ENCODE results near the gene MUC2.

MUC2 gene

DNA sequence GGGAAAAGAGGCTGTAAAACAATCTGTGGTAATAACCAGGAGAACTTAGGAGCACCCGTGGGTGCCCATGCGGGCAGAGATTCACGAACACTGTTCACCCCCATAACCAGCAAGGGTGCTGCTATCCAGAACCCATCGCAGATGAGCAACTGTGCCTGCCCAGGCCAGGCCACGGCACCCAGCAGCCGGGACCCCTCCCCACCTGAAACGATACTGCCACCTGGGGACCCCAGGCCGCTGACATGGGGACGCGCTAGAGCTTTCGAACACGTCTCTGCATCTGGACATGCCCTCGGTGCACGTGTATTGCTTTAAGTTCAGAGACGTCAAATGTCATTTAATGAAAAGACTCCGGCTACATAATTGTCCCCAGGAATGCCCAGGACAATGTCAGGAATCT lies 14.3 kb upstream of the MUC2 start:
- Histone ChIP-seq H3K9me3 (ENCODE audit: control extremely low read depth in 1 of 5, control insufficient read depth in 4 of 5, insufficient read depth in 2 of 5, low read depth in 1 of 5, low read length in 4 of 5) (peaks cover 0 to 7% (median 4%) of the 10 kb centered on the region in 5 experiments), H3K27me3 (replicated peaks in 2 of 5; ENCODE audit: control insufficient read depth in 4 of 5, insufficient read depth in 5 of 5, low read length in 4 of 5) (peaks cover 0 to 9% (median 7%) of the 10 kb centered on the region in 5 experiments), H3K27ac (ENCODE audit: insufficient read depth in 1 of 2, low read depth in 1 of 2, low read length in 2 of 2, poor library complexity in 1 of 2, severe bottlenecking in 2 of 2) (no peak overlapping the region), H3K4me1 (ENCODE audit: control extremely low read depth in 1 of 4, control insufficient read depth in 4 of 4, insufficient read depth in 4 of 4, low read length in 3 of 4) (peaks cover 0 to 3% (median 0%) of the 10 kb centered on the region in 4 experiments), H3K36me3 (ENCODE audit: control insufficient read depth in 4 of 4, insufficient read depth in 4 of 4, low read length in 3 of 4) (no peaks in the 10 kb centered on the region), H3K4me3 (ENCODE audit: control insufficient read depth in 1 of 7, extremely low read depth in 1 of 7, insufficient read depth in 4 of 7, low read depth in 2 of 7, low read length in 6 of 7) (no peak overlapping the region)
- ChIA-PET CTCF (no interaction called here), POLR2A (no interaction called here)
- WGBS (ENCODE audit: insufficient coverage), result 95% methylated on average over 13 of the region's 16 CpGs
- no peak for DNase-seq

DNA sequence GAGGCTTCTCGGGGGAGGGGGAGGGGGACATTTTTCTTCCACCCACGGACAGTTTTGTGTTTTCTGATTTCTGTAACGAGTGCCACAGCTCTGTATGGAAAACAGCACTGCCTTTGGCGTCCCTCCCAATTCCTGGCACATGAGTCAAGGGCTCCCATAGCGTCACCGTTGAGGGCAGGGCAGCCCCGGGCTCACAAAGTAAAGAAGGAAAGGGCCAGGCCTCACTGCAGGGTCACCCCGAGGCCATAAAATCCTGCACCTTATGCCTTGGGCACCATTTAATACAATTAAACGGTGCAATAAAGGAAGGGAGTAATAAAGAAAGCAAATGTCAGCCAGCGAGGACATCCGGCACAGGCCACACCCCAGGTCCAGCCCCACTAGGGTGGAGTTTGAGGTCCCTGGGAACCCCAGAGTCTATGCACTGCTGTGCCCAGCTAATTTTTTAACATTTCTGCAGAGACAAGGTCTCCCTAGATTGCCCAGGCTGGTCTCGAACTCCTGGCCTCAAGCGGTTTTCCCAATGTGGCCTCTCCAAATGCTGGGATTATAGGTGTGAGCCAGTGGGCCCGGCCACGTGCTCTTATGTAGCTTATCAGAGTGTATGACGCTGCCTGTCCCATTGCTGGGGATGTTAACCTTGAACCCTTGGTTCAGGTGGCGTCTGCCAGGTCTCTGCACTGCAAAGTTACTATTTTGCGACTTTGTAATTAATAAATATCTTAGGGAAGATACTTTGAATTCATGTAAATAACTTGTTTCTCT lies 13.6 kb upstream of the MUC2 start:
- no peak for DNase-seq
- peaks cover 0 to 3% (median 0%) of the 10 kb centered on the region in 4 experiments for H3K4me1 ChIP-seq (ENCODE audit: control extremely low read depth in 1 of 4, control insufficient read depth in 4 of 4, insufficient read depth in 4 of 4, low read length in 3 of 4)
- 86% methylated on average over 15 of the region's 18 CpGs for WGBS (ENCODE audit: insufficient coverage)
- ChIA-PET CTCF (interaction anchor here (0.9 kb wide), 1 partner anchor 210 kb away, joined by 3 read pairs; no protein-coding TSS in a partner anchor), POLR2A (no interaction called here)
- H3K36me3 ChIP-seq (ENCODE audit: control insufficient read depth in 4 of 4, insufficient read depth in 4 of 4, low read length in 3 of 4), result no peaks in the 10 kb centered on the region
- H3K27ac ChIP-seq (ENCODE audit: insufficient read depth in 1 of 2, low read depth in 1 of 2, low read length in 2 of 2, poor library complexity in 1 of 2, severe bottlenecking in 2 of 2), result no peak overlapping the region
- peaks cover 0 to 7% (median 4%) of the 10 kb centered on the region in 5 experiments for H3K9me3 ChIP-seq (ENCODE audit: control extremely low read depth in 1 of 5, control insufficient read depth in 4 of 5, insufficient read depth in 2 of 5, low read depth in 1 of 5, low read length in 4 of 5)
- no peak overlapping the region for H3K4me3 ChIP-seq (ENCODE audit: control insufficient read depth in 1 of 7, extremely low read depth in 1 of 7, insufficient read depth in 4 of 7, low read depth in 2 of 7, low read length in 6 of 7)
- H3K27me3 ChIP-seq (replicated peaks in 2 of 5; ENCODE audit: control insufficient read depth in 4 of 5, insufficient read depth in 5 of 5, low read length in 4 of 5), result peaks cover 0 to 9% (median 7%) of the 10 kb centered on the region in 5 experiments

DNA sequence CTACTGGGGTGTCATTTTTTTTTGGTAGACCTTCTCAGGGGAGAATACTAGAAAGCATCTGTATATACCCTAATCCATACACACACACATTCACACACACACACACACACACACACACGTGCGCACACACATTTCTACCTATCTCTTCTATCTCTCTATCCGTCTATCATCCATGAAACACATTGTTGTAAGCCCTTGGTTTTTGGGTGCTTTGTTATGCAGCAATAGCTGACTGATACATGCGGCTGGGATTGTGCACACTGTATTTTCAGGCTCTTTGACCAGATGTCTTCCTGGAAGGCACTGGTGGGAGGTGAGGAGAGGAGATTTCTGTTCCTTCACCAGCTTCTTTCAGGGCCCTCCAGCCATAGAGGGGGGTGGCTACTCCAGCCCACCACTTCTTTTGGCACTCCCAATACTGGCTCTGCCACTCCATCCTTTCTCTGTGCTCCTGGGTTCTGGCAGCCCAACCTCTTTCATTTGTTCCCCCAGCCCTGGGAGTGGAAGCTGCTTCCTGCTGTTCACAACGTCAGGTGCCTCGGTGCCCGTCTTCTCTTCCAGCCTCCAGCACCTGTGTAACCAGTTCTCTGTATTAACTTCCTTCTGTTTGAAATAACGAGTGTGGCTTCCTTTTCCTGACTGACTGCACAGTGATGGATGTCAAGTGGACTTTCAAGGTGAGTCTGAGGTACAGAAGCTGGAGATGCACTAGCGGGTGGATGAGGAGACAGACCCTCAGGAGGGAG lies 12.4 kb upstream of the MUC2 start:
- CTCF ChIA-PET, result interaction anchor here (0.9 kb wide), 2 partner anchors 12 to 211 kb away, joined by 3 read pairs; no protein-coding TSS in a partner anchor
- H3K4me1 ChIP-seq (ENCODE audit: control extremely low read depth in 1 of 4, control insufficient read depth in 4 of 4, insufficient read depth in 4 of 4, low read length in 3 of 4), result peaks cover 0 to 3% (median 0%) of the 10 kb centered on the region in 4 experiments
- POLR2A ChIA-PET, result no interaction called here
- no peaks in the 10 kb centered on the region for H3K36me3 ChIP-seq (ENCODE audit: control insufficient read depth in 4 of 4, insufficient read depth in 4 of 4, low read length in 3 of 4)
- H3K27ac ChIP-seq (ENCODE audit: insufficient read depth in 1 of 2, low read depth in 1 of 2, low read length in 2 of 2, poor library complexity in 1 of 2, severe bottlenecking in 2 of 2), result no peak overlapping the region
- H3K27me3 ChIP-seq (replicated peaks in 2 of 5; ENCODE audit: control insufficient read depth in 4 of 5, insufficient read depth in 5 of 5, low read length in 4 of 5), result peaks cover 0 to 9% (median 7%) of the 10 kb centered on the region in 5 experiments
- H3K9me3 ChIP-seq (ENCODE audit: control extremely low read depth in 1 of 5, control insufficient read depth in 4 of 5, insufficient read depth in 2 of 5, low read depth in 1 of 5, low read length in 4 of 5), result peaks cover 0 to 7% (median 4%) of the 10 kb centered on the region in 5 experiments
- WGBS (ENCODE audit: insufficient coverage), result 21% methylated on average over 5 of the region's 9 CpGs
- no peak overlapping the region for H3K4me3 ChIP-seq (ENCODE audit: control insufficient read depth in 1 of 7, extremely low read depth in 1 of 7, insufficient read depth in 4 of 7, low read depth in 2 of 7, low read length in 6 of 7)
- no peak for DNase-seq

DNA sequence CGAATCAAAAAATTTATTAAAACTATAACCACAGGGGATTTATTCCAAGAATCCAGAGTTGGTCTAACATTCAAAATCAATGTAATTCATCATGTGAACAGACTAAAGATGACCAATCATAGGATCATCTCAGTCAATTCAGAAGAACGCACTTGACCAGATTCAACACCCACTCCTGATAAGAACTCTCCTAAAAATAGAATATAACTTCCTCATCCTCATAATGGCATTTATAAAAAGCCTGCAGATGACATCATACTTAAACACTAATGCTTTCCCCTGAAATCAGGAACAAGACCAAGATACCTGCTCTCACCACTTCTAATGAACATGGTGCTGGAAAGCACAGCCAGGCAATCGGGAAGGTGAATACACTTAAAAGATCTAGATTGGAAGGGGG lies 10.5 kb upstream of the MUC2 start:
- no peaks in the 10 kb centered on the region for H3K36me3 ChIP-seq (ENCODE audit: control insufficient read depth in 4 of 4, insufficient read depth in 4 of 4, low read length in 3 of 4)
- H3K27ac ChIP-seq (ENCODE audit: insufficient read depth in 1 of 2, low read depth in 1 of 2, low read length in 2 of 2, poor library complexity in 1 of 2, severe bottlenecking in 2 of 2), result no peak overlapping the region
- no peak overlapping the region for H3K4me3 ChIP-seq (ENCODE audit: control insufficient read depth in 1 of 7, extremely low read depth in 1 of 7, insufficient read depth in 4 of 7, low read depth in 2 of 7, low read length in 6 of 7)
- 13% methylated on average over 1 of the region's 3 CpGs for WGBS (ENCODE audit: insufficient coverage)
- H3K9me3 ChIP-seq (ENCODE audit: control extremely low read depth in 1 of 5, control insufficient read depth in 4 of 5, insufficient read depth in 2 of 5, low read depth in 1 of 5, low read length in 4 of 5), result peaks cover 0 to 7% (median 4%) of the 10 kb centered on the region in 5 experiments
- peaks cover 0 to 17% (median 7%) of the 10 kb centered on the region in 5 experiments for H3K27me3 ChIP-seq (replicated peaks in 2 of 5; ENCODE audit: control insufficient read depth in 4 of 5, insufficient read depth in 5 of 5, low read length in 4 of 5)
- peaks cover 0 to 3% (median 0%) of the 10 kb centered on the region in 4 experiments for H3K4me1 ChIP-seq (ENCODE audit: control extremely low read depth in 1 of 4, control insufficient read depth in 4 of 4, insufficient read depth in 4 of 4, low read length in 3 of 4)
- CTCF ChIA-PET, result no interaction called here
- POLR2A ChIA-PET, result no interaction called here
- DNase-seq, result peak; percentile 14 to 59 (median 42)

DNA sequence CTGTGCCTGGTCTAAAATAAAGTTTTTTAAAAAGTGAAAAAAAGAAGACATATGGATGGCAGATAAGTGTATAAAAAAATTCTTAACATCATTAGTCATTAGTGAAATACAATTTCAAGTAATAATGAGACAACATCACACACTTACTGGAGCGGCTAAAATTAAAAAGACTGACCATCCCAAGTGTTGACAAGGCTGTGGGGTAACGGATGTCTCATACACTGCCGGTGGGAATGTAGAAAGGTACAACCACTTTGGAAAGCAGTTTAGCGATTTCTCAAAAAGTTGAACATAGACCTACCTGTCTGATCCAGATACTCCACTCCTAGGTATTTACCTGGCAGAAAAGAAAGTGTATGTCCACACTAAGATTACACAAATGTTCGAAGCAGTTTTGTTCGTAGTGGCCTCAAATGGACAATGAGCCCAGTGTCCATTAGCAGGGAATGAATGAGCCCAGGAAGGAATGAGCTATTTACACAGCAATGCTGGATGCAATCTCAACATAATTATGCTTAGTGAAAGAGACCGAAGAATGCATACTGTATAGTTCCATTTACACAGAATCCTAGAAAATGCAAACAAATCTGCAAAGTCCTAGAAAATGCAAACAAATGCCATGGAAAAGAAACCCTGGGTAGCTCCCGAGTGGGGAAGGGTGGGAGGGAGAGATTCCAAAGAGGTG lies 6.7 kb upstream of the MUC2 start:
- no peak overlapping the region for H3K27ac ChIP-seq (ENCODE audit: insufficient read depth in 1 of 2, low read depth in 1 of 2, low read length in 2 of 2, poor library complexity in 1 of 2, severe bottlenecking in 2 of 2)
- peaks cover 0 to 8% (median 3%) of the 10 kb centered on the region in 5 experiments for H3K27me3 ChIP-seq (replicated peaks in 2 of 5; ENCODE audit: control insufficient read depth in 4 of 5, insufficient read depth in 5 of 5, low read length in 4 of 5)
- POLR2A ChIA-PET, result no interaction called here
- 87% methylated on average over 5 of the region's 8 CpGs for WGBS (ENCODE audit: insufficient coverage)
- H3K4me1 ChIP-seq (ENCODE audit: control extremely low read depth in 1 of 4, control insufficient read depth in 4 of 4, insufficient read depth in 4 of 4, low read length in 3 of 4), result peaks cover 0 to 4% (median 0%) of the 10 kb centered on the region in 4 experiments
- DNase-seq, result no peak
- no peaks in the 10 kb centered on the region for H3K9me3 ChIP-seq (ENCODE audit: control extremely low read depth in 1 of 5, control insufficient read depth in 4 of 5, insufficient read depth in 2 of 5, low read depth in 1 of 5, low read length in 4 of 5)
- no peak overlapping the region for H3K4me3 ChIP-seq (ENCODE audit: control insufficient read depth in 1 of 7, extremely low read depth in 1 of 7, insufficient read depth in 4 of 7, low read depth in 2 of 7, low read length in 6 of 7)
- CTCF ChIA-PET, result no interaction called here
- H3K36me3 ChIP-seq (ENCODE audit: control insufficient read depth in 4 of 4, insufficient read depth in 4 of 4, low read length in 3 of 4), result no peaks in the 10 kb centered on the region

DNA sequence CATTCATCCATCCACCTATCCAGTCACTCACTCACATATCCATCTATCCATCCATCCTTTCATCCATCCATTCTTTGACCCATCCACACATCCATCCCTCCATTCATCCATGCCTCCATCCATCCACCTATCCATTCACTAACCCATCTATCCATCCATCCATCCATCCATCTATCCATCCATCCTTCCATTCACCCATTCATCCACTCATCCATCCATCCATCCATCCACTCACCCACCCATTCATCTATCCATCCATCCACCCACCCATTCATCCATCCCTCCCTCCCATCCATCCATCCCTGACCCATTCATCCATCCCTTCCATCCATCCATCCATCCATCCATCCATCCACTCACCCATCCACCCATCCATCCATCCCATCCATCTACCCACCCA lies 4.9 kb upstream of the MUC2 start:
- H3K36me3 ChIP-seq (ENCODE audit: control insufficient read depth in 4 of 4, insufficient read depth in 4 of 4, low read length in 3 of 4), result no peaks in the 10 kb centered on the region
- H3K4me3 ChIP-seq (ENCODE audit: control insufficient read depth in 1 of 7, extremely low read depth in 1 of 7, insufficient read depth in 4 of 7, low read depth in 2 of 7, low read length in 6 of 7), result no peak overlapping the region
- no peaks in the 10 kb centered on the region for H3K9me3 ChIP-seq (ENCODE audit: control extremely low read depth in 1 of 5, control insufficient read depth in 4 of 5, insufficient read depth in 2 of 5, low read depth in 1 of 5, low read length in 4 of 5)
- POLR2A ChIA-PET, result no interaction called here
- DNase-seq, result no peak
- H3K27me3 ChIP-seq (replicated peaks in 2 of 5; ENCODE audit: control insufficient read depth in 4 of 5, insufficient read depth in 5 of 5, low read length in 4 of 5), result peaks cover 0 to 8% (median 3%) of the 10 kb centered on the region in 5 experiments
- CTCF ChIA-PET, result no interaction called here
- H3K27ac ChIP-seq (ENCODE audit: insufficient read depth in 1 of 2, low read depth in 1 of 2, low read length in 2 of 2, poor library complexity in 1 of 2, severe bottlenecking in 2 of 2), result no peak overlapping the region
- H3K4me1 ChIP-seq (ENCODE audit: control extremely low read depth in 1 of 4, control insufficient read depth in 4 of 4, insufficient read depth in 4 of 4, low read length in 3 of 4), result peaks cover 0 to 10% (median 5%) of the 10 kb centered on the region in 4 experiments

Data from common myeloid progenitor, CD34-positive (primary cell).